D721Med (cell line): Measurements from ENCODE around the gene NUDT3.
"Not testable (repeated sequence)": the region's sequence is repeated elsewhere in the genome, so short reads cannot be mapped to it uniquely, and the experiment has no call there.

Experiments used
- DNase-seq: peaks from one replicate; pipeline ENCODE4 v3.0.0; 2011; ENCODE audit warnings: low spot score; ENCODE audit not compliant: insufficient read length
- FAIRE-seq: peaks from 2 replicates; lab custom pipeline; 2011; peaks lifted over from hg19 to GRCh38; lab: Jason Lieb, UNC
- CTCF ChIP-seq: IDR thresholded peaks from 2 replicates; pipeline ENCODE4 v1.5.1; 2012; ENCODE audit warnings: mild to moderate bottlenecking, control low read depth; ENCODE audit not compliant: insufficient read depth; ENCODE audit errors: missing control alignments

Gene NUDT3

GRCh38 chr6:34334796-34335416, 57.6 kb downstream of the NUDT3 start:
- TF ChIP-seq CTCF = no peak

GRCh38 chr6:34333858-34334257, 58.6 kb downstream of the NUDT3 start:
- no peak for FAIRE-seq
- TF ChIP-seq CTCF = no peak
- DNase-seq = no peak

More at GRCh38 chr6:34334796-34335416, 57.6 kb downstream of the NUDT3 start:
- FAIRE-seq = no peak
- no peak for DNase-seq

- no peak for FAIRE-seq
Observed at GRCh38 chr6:34332251-34333198, 59.9 kb downstream of the NUDT3 start.

GRCh38 chr6:34331371-34332050, 61.0 kb downstream of the NUDT3 start:
- FAIRE-seq = no peak

More at GRCh38 chr6:34332251-34333198, 59.9 kb downstream of the NUDT3 start:
- no peak for TF ChIP-seq CTCF
- DNase-seq = no peak

GRCh38 chr6:34329814-34330213, 62.7 kb downstream of the NUDT3 start:
- not testable (repeated sequence) for DNase-seq, FAIRE-seq

More at GRCh38 chr6:34331371-34332050, 61.0 kb downstream of the NUDT3 start:
- no peak for DNase-seq
- no peak for TF ChIP-seq CTCF

- no peak for TF ChIP-seq CTCF
- DNase-seq (no peak), FAIRE-seq (no peak)
Observed at GRCh38 chr6:34328969-34329368, 63.5 kb downstream of the NUDT3 start.

GRCh38 chr6:34327313-34328205, 64.9 kb downstream of the NUDT3 start:
- FAIRE-seq, DNase-seq: not testable (repeated sequence)
